ENCODE data around the gene ITGAL. TPM values are rescaled to one million over a fixed set of nuclear protein-coding genes. Genes with fewer than 3 reads are reported as not detected.

Gene ITGAL
- total and polyA plus RNA-seq, 4 donors = 14.4 to 48.1 (median 24.0) TPM

GRCh38 chr16:30554557-30555314 is 82.2 kb downstream of the ITGAL start:
- H3K9me3 ChIP-seq (ENCODE audit: control insufficient read depth in 4 of 4, insufficient read depth in 3 of 4, low read length in 3 of 4) = no peaks in the 10 kb centered on the region
- H3K27ac ChIP-seq (ENCODE audit: low read depth in 1 of 2, low read length in 1 of 2) = no peak overlapping the region
- ATAC-seq (ENCODE audit: insufficient read depth, low FRiP score) = no peak
- peaks cover 0 to 10% (median 6%) of the 10 kb centered on the region in 5 donors for H3K4me1 ChIP-seq (ENCODE audit: control insufficient read depth in 5 of 5, insufficient read depth in 5 of 5, low read length in 5 of 5)
- H3K9ac ChIP-seq (ENCODE audit: insufficient read depth in 1 of 2, low read length in 2 of 2) = no peak overlapping the region
- DNase-seq = no peak
- no peaks in the 10 kb centered on the region for H3K27me3 ChIP-seq (ENCODE audit: control insufficient read depth in 3 of 3, insufficient read depth in 3 of 3, low read length in 2 of 3)
- no peak overlapping the region for H3K4me3 ChIP-seq
- TF ChIP-seq, protein P1, sequence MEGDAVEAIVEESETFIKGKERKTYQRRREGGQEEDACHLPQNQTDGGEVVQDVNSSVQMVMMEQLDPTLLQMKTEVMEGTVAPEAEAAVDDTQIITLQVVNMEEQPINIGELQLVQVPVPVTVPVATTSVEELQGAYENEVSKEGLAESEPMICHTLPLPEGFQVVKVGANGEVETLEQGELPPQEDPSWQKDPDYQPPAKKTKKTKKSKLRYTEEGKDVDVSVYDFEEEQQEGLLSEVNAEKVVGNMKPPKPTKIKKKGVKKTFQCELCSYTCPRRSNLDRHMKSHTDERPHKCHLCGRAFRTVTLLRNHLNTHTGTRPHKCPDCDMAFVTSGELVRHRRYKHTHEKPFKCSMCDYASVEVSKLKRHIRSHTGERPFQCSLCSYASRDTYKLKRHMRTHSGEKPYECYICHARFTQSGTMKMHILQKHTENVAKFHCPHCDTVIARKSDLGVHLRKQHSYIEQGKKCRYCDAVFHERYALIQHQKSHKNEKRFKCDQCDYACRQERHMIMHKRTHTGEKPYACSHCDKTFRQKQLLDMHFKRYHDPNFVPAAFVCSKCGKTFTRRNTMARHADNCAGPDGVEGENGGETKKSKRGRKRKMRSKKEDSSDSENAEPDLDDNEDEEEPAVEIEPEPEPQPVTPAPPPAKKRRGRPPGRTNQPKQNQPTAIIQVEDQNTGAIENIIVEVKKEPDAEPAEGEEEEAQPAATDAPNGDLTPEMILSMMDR (IDR thresholded peaks at IDR 0.05; ENCODE audit: control extremely low read depth, extremely low read depth) = no peak
- 95 to 98% methylated on average over 16 to 18 of the region's 18 CpGs for WGBS, 2 donors
- H3K36me3 ChIP-seq (ENCODE audit: control insufficient read depth in 4 of 4, insufficient read depth in 4 of 4, low read length in 4 of 4) = peaks cover 0 to 20% (median 4%) of the 10 kb centered on the region in 4 donors

GRCh38 chr16:30555315-30556124 is 83.0 kb downstream of the ITGAL start:
- Histone ChIP-seq H3K27ac (ENCODE audit: low read depth in 1 of 2, low read length in 1 of 2) (no peak overlapping the region), H3K27me3 (ENCODE audit: control insufficient read depth in 3 of 3, insufficient read depth in 3 of 3, low read length in 2 of 3) (no peaks in the 10 kb centered on the region), H3K9me3 (ENCODE audit: control insufficient read depth in 4 of 4, insufficient read depth in 3 of 4, low read length in 3 of 4) (no peaks in the 10 kb centered on the region), H3K4me3 (no peak overlapping the region), H3K4me1 (ENCODE audit: control insufficient read depth in 5 of 5, insufficient read depth in 5 of 5, low read length in 5 of 5) (peaks cover 0 to 10% (median 6%) of the 10 kb centered on the region in 5 donors), H3K9ac (ENCODE audit: insufficient read depth in 1 of 2, low read length in 2 of 2) (no peak overlapping the region), H3K36me3 (ENCODE audit: control insufficient read depth in 4 of 4, insufficient read depth in 4 of 4, low read length in 4 of 4) (peaks cover 0 to 20% (median 4%) of the 10 kb centered on the region in 4 donors)
- WGBS, 2 donors = 96 to 98% methylated on average over 65 to 69 of the region's 69 CpGs
- TF ChIP-seq, protein P1 (IDR thresholded peaks at IDR 0.05; ENCODE audit: control extremely low read depth, extremely low read depth) = no peak
- no peak for DNase-seq
- no peak for ATAC-seq (ENCODE audit: insufficient read depth, low FRiP score)

GRCh38 chr16:30556125-30556473 is 83.6 kb downstream of the ITGAL start:
- H3K36me3 ChIP-seq (ENCODE audit: control insufficient read depth in 4 of 4, insufficient read depth in 4 of 4, low read length in 4 of 4) = peaks cover 0 to 20% (median 4%) of the 10 kb centered on the region in 4 donors
- DNase-seq (no peak), ATAC-seq (ENCODE audit: insufficient read depth, low FRiP score) (no peak)
- H3K4me1 ChIP-seq (ENCODE audit: control insufficient read depth in 5 of 5, insufficient read depth in 5 of 5, low read length in 5 of 5) = peaks cover 0 to 10% (median 6%) of the 10 kb centered on the region in 5 donors
- TF ChIP-seq, protein P1 (IDR thresholded peaks at IDR 0.05; ENCODE audit: control extremely low read depth, extremely low read depth) = no peak
- H3K27ac ChIP-seq (ENCODE audit: low read depth in 1 of 2, low read length in 1 of 2) = no peak overlapping the region
- H3K4me3 ChIP-seq = no peak overlapping the region
- no peaks in the 10 kb centered on the region for H3K27me3 ChIP-seq (ENCODE audit: control insufficient read depth in 3 of 3, insufficient read depth in 3 of 3, low read length in 2 of 3)
- no peak overlapping the region for H3K9ac ChIP-seq (ENCODE audit: insufficient read depth in 1 of 2, low read length in 2 of 2)
- H3K9me3 ChIP-seq (ENCODE audit: control insufficient read depth in 4 of 4, insufficient read depth in 3 of 4, low read length in 3 of 4) = no peaks in the 10 kb centered on the region
- 81 to 83% methylated on average over 10 of the region's 10 CpGs for WGBS, 2 donors

Data from lung (tissue), 12 donors.